GM19099 (cell line): ENCODE measurements around the gene PTPRN2.

ENCODE experiments used
- POLR2A ChIP-seq: IDR thresholded peaks from 3 replicates; pipeline ENCODE4 v1.6.1; 2011; ENCODE audit warnings: low read depth; ENCODE audit not compliant: insufficient read length; ENCODE audit errors: extremely low read depth

The PTPRN2 gene

DNA sequence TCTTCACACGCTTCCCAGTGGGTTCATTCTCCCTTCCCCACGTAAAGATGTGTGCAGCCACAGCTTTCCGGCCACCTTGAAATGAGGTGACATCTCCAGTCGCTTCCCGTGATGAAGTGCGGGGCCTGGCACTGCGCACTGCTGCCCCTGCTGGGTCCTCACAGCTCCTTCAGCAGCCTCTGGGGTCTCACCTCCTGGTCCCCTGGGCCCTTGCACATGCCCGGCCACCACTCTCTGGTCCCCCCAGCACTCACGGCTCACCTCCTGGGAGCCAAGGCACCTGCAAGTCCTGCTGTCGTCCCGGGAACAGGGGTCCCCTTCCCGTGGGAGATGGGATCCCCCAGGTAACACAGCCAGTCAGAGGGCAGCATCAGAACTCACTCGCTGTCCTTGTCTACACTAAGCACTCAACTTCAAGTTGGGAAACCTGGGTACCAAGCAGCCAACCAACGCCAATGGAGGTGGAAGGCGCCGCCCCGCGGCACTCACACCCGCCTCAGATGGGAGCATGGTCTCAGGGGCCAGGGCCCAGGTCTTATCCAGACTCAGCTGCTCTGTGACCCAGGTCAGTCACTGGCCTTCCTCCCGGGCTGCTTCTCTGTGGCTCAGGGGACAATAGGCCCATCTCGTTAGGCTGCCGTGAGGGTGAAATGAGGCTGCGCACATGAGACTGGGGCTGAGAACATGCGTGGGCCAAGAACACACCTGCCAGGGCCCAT is 176.2 kb downstream of the PTPRN2 start:
- no peak for TF ChIP-seq POLR2A

DNA sequence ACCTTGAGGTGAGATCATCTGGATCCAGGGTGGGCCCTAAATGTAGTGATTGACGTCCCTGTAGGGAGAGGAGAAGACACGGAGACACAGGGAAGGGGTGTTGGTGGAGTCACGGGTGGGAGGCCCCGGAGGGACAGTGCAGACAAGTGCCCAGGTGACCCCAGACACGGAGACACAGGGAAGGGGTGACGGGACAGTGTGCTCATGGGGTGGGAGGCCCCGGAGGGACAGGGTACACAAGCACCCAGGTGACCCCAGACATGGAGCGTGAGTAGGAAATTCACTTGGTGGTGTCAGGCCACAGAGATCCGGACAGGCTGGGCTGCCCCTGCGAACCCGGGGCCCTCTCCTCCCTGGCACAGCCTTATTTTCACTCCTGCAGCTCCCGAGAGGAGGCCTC is 176.9 kb downstream of the PTPRN2 start:
- no peak for TF ChIP-seq POLR2A

DNA sequence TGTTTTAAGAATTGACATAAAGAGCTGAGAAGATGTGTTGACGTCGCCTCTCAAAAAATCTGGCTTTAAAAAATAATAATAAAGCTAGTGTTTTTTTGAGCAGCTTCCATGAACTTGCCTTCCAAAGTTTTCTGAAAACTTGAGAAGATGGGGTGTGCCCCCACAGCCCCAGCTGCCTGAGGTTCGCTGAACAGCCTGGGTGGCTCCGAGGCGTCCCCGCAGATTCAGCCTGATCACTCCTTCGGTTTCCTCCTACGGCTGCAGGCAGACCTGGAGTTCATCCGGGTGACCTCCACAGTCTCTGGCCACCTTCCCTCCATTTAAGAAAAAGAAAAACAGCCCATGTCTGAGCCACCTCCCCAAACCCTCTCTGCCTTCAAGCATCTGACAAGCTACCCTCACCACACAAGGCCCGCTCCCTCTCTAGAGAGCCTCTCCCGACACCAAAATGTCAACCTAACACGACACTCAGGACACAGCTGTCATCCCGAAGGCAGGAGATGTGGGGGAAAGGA is 177.8 kb downstream of the PTPRN2 start:
- TF ChIP-seq POLR2A: no peak

DNA sequence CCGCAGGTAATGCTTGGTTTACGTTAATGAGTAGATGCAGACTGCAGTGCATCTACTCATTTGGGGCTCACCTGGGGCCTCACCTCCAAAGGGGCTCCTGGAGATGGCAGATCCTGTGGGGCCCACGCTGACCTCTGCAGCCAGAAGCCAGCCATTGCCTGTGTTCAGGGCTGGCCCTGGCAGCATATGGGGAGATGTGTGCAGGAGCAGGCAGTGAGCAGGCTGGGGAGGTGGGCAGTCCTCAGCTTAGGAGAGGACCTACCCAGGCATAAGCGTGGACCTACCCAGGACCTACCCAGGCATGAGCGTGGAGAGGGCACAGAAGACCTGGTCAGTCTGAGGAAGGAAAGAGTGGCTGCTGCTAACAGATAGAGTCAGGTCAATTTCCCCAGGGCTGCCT is 178.5 kb downstream of the PTPRN2 start:
- TF ChIP-seq POLR2A: no peak

DNA sequence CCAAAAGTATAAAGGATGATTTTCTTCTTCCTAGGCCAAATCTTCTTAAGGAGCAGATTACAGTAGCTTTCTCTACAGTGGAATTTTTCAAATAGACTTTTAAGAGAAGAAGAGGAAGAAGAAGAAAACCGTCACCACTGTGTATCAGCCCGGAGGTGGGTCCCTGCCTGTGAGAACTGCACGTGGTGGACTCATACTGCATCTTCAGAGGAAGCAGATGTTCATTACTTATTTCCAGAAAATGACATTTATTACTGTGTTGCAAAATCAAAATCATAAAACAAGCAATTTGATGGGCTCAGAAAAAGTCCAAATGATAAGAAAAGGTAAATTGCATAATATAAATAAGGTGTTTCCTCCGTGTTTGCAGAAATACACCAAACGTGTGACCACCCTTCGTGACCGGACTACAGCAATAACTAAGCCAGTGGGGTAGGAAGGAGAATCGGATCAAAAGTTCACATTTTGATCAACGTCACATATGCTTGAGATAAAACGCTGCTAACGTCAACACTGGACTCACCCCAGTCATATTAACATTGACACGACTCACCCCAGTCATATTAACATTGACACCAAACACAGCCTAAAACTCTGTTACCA is 179.2 kb downstream of the PTPRN2 start:
- TF ChIP-seq POLR2A: no peak

DNA sequence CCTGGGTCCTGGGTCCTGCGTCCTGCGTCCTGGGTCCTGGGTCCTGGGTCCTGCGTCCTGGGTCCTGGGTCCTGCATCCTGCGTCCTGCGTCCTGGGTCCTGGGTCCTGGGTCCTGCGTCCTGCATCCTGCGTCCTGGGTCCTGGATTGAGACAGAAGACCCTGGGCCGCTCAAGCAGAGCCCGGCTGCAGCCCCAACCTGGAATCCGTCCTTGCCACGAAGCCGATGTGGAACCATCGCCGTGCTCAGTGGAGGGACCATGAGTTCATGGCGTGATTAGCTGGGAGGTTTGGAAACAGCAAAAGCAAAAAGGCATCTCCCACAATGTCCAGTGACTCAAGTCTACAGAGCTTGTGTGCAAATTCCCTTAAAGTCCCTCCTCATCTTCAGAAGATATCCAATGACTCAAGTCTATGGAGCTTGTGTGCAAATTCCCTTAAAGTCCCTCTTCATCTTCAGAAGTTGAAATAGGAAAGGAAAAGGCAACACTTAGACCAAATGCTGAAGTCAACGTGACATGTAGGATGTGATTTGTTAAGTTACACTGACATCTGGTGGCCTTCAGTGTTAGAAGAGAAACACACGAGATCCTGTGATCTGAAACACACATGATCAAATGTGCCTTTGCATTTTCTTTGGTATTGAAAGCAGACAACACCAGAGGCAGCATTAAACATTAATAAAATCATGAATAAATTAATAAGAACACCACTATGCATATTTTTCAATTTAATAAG is 179.9 kb downstream of the PTPRN2 start:
- TF ChIP-seq POLR2A: no peak

DNA sequence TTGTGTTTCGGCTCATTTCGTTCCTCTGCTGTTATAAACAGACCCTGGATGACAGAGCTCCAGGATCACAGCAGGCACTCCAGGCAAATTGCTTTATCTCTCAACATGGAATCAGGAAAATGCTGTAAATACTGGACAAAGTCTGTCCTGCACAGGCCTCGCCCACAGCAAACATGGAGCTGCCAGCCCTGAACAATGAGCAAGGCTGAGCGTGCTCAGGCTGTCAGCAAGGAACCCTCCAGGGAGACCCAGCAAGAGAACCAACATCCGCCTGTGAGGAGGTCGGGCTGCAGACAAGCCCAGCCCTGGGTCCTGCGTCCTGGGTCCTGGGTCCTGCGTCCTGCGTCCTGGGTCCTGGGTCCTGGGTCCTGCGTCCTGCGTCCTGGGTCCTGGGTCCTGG is 180.8 kb downstream of the PTPRN2 start:
- no peak for TF ChIP-seq POLR2A

DNA sequence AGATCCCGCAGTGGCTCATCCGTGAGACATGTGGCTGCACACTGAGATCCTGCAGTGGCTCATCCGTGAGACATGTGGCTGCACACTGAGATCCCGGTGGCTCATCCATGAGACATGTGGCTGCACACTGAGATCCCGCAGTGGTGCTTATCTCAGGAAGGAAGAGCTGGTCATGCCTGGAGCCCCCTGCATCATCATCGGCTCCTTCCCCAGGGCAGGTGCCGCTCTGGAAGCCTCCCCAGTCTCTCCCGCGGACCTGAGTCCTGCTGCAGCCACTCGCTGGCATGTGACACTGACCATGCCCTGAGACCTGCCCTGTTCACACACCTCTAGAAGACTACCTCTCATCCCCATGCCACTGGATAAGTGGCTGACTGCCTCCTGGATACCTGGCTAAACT is 181.3 kb downstream of the PTPRN2 start:
- TF ChIP-seq POLR2A: no peak

DNA sequence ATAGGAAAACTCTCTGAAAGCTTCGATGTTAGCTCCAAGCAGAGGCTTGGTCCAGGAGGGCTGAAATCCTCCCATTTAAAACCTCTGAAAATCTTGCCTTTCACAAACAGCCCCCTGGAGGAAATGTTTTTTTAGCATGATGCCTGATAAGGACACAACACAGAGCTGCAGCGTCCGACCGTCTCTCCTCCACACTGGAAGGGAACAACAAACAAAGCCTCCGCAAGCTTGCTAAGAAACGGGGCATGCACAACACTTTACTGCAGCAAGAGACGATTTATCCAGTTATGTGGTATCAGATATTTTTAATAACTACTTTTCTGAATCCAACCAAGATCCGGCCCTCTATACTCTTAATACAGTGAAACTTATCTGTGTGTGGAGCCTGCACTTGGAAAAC is 182.3 kb downstream of the PTPRN2 start:
- no peak for TF ChIP-seq POLR2A

DNA sequence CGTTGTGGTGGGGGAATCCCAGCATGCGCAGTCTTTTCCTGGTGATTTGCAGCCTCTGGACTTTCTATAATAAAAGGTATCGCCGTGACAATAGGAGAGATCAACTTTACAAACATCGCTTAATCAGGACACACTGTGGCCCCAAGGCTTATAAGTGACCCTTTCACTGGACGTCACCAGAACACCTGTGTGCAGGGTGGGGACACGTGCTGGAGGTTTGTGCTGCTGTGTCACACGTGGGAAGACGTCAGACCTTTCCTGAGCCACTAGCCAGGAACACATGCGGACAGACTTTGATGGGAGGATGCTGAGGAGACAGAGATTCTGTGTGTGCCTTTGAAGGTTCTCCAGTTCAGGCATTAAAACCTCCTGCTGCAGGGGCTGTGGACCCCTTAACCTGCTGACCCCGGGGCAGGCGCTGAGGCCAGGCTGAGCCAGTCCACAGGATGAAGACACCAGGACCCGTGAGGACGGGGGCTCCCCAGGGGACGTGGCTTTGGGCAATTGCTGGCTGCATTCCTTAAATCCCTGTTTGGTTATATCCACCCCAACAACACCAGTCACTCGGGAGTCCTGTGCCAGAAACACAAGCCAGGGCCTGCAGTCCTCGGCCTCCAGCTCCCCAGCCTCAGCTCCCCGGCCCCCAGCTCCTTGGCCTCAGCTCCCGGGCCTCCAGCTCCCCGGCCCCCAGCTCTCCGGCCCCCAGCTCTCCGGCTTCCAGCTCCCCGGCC is 183.4 kb downstream of the PTPRN2 start:
- no peak for TF ChIP-seq POLR2A

DNA sequence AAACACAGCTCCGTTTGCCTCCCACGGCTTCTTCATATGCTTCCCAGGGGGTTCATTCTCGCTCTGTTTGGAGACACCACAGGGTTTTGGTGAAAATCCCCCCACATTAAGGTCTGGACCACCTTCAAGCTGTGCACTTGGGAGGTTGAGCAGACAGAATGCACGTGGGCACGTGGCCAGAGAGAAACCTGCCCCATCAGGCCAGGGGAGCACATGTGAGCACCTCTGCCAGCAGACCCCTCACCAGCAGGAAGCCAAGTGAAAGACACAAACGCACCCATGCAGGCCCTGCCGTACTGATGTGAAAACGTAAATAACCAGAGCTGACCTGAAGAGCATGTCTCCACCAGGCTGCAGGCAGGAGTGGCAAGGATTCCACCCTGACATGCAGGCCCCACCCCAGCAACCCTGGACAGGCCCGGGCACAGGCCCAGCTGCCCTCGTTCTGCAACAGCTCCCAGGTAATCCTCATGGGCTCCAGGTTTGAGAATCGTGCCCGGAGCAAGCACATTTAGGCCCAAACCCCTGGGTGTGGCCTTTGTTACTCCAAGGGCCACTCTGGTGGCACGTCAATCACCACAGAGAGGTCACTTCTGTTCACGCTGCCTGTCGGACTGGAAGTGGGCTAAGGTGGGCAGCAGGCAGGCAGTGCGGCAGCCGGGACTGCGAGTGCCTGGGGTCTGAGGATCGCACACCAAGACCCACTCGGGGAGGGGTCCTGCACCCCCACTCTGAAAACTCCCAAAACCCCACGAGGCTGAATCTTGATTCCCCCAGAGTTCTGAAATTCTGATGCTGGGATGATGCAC is 184.4 kb downstream of the PTPRN2 start:
- no peak for TF ChIP-seq POLR2A

DNA sequence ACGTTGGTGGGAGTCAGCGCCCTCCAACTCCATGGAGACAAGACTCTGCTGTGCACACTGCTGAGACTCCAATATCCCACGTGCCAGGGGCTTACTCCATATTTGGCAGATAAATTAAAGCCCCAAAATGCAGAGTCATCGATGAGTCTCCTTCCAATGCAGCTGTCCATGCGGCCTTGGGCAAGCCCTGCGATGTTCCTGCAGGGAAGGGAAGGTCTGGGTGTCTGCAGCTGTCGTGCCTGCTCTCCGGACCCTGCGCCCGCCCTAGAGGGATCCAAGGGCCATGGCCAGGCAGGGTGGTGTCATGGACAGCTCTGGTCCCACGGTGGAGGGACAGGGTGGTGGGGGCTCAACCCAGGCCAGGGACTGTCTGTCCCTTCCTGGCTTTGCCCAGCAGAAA is 185.2 kb downstream of the PTPRN2 start:
- TF ChIP-seq POLR2A: no peak

DNA sequence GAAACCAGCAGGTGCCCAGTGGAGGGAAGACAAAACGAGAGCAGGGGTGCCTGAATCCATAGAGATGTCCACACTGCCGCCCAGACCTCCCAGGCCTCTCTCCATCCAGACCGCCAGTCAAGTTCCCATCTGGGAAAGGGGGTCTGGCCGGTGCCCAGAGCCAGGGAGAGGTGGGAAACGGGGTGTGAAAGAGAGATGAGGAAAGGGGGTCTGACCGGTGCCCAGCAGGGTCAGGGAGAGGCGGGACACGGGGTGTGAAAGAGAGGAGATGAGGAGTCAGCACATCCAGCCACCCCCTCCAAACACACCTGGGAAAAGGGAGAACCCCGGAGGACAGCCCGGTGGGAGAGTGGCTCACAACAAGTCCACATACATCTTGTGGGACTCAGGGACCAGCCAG is 185.8 kb downstream of the PTPRN2 start:
- no peak for TF ChIP-seq POLR2A

DNA sequence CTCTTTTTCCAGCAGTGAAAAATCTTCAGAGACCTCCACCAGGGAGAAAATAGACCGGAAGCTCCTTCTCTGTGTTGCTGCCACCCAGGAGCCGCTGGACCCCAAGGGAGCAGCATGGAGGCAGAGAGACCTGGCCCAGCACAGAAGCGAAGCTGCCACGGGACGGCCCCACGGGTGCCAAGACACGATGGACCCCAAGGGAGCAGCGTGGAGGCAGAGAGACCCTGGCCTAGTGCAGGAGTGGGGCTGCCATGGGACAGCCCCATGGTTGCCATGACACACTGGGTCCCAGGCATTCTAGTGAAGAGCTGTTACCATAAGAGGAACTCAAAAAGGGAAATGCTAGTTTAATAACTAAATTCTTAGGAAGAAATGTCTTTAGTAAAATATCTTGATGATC is 186.3 kb downstream of the PTPRN2 start:
- TF ChIP-seq POLR2A: no peak

DNA sequence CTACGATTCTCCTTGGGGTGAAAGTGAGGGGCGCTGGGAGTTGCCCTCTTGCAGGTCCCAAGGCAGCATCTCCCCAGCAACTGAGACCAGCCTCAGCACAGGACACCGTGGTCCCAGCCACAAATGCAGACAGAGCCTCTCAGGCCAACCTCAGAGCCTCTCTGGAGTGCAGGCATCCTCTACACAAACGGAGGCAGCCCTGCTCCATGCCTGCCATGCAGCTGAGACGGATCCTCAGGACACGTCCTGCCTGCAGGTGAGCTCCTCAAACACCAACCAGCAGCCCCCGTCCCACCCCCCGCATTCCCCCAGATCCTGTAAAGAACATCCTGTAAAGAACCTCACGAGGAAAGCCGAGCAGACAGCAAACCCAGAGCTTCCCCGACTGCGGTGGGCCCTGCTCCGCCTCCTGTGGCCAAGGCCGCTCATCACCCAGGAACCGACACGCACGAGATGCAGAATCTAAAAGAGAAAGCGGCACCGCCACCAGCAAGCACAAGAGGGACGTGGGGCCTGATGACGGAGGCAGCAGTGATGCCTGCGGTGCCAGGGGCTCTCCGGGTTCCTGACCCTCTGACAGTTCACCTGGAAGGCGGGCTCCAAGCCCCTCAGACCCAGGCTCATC is 186.9 kb downstream of the PTPRN2 start:
- TF ChIP-seq POLR2A: no peak

DNA sequence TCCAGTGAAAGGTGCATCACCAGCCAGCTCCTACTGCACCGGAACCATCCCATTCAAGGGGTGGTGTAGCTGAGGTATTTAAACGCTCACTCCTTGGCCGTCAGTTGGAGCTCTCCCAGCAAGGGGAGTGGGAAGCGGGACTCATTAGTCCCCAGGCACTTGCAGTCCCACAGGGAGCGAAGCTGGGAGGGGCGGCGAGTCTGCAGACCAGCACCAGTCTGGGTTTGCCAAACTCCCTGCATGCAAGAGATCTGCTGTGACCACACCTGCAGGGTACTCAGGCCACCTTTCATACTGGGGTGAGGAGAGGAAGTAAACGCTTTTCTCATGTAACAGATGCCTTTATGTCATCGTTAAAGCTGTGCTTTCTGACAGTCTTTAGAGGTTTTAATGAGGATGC is 187.9 kb downstream of the PTPRN2 start:
- no peak for TF ChIP-seq POLR2A
